GM19455 (cell line): ENCODE results near the gene TNRC6B.
"Not testable (repeated sequence)": the region's sequence is repeated elsewhere in the genome, so short reads cannot be mapped to it uniquely, and the experiment has no call there.

Source experiments
- ATAC-seq: cut with Tn5 transposase; IDR thresholded peaks from one replicate; pipeline ENCODE4 v1.9.1; 2021; ENCODE audit not compliant: unreplicated experiment

The TNRC6B gene

DNA sequence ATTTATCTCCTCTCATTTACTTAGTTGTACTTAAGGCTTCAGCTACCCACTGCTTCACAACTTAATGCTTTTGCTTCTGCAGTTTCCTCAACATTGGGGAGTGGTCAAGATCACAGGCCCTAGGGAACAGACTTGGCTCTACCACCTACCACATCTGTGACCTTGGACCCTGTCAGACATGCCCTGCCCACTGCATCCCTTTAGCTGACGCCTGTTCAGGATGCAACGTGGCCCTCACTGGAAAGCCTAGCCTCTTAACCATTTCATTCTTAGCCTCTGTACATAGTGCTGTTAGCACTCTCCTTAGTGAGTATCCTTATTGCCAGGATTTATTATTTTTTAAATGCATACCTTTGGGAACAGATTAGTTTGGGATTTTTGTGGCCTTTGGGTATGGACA is 34.4 kb downstream of the TNRC6B start:
- no peak for ATAC-seq

DNA sequence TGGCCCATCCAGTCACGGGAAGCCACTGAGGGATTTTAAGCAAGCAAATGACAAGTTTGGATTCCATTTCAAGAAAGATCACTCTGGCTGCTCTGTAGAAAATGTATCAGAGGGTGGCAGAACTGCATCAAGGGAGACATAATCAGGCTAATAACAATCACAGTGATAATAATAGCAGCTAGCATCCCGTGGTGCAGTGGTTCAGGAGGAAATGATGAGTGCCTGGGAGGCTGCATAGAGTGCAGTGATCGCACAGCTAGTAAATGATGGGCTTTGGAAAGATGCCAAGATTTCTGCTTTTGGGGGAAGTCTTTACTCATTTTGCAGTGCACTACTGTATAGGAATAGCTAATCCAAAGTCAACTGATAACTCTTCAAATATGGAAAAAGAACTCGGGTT is 35.8 kb downstream of the TNRC6B start:
- no peak for ATAC-seq

DNA sequence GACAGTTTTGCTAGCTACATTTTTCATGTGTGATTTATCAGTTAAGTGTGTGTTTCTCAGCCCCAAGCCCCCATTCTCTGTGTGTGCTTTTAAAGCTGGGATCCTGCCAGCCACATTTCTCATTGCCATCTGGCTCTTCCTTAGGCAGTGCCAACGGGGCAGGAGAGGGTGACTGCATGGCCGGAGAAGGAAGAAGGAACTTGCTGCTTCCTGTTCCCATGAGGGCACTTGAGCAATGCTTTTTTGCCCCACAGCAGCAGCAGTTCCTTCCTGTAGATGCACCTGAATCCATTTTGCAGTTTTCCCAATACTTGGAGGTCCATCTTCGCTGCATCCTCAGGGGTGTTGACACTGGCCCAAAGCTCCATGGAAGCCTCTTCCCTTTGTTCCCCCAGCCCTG is 37.5 kb downstream of the TNRC6B start:
- ATAC-seq = no peak

DNA sequence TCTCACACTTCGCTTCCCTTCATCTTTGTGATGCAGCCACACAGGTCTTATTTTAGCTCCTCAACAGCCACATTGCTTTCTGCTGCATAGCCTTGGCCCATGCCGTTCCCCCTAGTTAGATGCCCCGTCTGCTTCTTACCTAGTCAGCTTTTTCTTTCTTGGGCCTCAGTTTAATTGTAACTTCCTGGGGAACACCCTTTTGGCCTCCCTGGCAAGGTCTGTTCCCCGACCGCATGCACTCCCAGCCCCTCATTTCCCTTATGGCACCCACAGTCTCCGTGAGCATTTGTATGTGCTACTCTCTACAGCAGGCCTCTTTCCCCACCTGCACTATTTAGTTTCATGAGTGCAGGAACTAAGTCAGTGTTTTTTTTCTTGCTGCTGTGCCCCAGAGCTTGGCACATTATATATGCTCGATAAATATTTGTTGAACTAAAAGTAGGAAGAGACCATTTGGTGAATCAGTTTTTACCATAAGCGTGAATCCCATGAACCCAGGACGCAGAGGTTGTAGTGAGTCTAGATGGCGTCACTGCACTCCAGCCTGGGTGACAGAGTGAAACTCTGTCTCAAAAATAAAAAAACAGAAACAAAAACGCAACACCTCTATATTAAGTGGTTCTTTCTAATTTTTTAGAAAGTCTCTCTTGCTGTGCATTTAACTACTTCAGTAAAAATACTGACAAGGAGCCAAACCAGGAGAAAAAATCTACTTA is 38.5 kb downstream of the TNRC6B start:
- ATAC-seq = no peak

DNA sequence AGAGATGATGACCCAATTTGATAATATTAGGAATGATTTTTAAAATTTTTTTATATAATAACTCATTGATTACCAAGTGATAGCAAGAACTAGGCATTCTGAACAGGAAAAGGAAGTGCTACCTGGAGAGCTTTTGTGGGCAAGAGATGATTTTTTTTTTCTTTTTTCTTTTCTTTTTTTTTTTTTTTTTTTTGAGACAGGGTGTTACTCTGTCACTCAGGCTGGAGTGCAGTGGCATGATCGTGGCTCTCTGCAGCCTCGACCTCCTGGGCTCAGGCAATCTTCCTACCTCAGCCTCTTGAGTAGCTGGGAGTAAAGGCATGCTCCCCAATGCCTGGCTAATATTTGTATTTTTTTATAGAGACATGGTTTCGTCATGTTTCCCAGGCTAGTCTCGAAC is 40.4 kb downstream of the TNRC6B start:
- ATAC-seq = no peak

DNA sequence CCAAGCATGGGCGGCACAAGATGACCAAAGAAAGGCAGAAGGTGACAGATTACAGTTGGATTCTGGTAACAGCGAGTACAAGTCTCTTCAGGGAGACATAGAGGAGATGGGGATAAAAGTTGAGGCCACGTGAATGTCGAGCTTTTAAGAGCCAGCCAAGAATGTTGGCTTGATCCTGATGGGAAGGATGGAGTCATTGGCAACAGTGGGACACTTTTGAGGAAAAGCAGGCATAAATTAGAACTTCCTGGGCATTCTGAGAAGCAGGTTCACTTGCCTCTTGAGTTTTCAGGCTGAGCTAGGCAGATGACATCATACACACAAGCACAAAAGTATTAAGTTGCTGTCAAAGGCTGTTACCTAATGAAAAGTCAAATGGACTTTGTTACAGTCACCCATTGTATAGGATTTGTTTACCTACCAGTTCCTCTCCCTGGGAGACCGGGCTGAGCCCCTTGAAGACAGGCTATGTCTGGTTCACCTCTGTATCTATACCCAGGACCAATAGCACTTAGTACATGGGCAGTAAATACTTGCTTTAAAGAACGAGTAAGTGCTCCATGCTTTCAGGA is 41.1 kb downstream of the TNRC6B start:
- no peak for ATAC-seq

DNA sequence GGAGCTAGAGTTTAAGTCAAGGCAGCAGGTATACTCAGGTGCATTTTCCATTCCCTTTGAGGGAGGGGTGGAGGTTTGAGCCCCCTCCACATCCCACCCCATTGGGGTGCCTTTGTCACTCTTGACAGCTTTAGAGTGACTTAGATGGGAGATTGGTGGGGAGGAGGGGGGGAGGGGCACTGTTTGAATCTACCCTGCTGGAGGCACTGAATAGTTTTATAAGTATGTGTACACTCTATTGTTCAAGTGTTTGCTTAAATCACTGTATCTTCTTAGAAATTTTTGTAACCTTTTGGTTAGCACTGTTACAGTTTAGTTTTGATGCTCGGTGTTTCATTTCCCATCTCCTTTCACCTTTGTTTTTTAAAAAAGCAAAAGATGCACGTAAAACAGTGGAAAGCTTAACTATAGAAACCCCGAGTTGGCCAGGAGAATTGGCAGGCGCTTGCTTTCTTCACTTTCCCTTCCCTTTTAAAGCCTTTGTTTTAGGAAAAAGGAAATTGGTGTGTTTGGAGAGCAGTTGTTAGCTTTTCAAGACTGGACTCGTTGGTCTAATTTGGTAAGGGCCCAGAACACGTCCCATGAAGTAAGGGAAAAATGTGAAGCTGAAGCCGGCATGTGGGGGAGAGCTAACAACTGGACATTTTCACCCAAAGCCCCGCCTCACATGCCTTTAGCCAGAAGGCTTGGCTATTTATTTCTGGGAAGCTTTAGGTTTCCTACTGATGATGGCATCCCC is 42.8 kb downstream of the TNRC6B start:
- ATAC-seq = no peak

DNA sequence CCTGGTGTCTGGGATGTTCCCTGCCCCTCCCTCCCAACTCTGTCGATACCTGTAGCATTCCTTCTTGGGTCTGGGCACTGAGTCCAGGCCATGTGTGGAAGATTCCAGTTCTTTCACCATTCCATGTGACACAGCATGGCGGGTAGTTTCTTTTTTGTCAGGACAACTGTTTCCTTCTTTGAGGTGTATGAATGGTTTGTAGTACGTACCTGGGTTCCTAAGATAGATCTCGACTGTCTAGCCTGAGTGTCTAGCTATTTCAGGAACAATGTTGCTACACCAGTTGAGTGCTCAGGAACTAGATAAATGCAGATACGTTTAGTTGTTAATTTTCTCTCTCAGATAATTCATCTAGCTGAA is 43.3 kb downstream of the TNRC6B start:
- ATAC-seq = no peak

DNA sequence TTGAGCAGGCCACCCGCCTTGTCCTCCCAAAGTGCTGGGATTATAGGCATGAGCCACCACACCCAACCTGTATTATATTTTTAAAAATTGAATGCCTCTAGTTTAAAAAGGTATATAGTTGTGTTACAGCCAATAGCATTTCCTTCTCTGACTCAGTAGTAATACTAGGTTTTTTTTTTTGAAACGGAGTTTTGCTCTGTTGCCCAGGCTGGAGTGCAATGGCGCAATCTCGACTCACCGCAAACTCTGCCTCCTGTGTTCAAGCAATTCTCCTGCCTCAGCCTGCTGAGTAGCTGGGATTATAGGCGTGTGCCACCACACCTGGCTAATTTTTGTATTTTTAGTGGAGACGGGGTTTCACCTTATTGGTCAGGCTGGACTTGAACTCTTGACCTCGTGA is 45.3 kb downstream of the TNRC6B start:
- ATAC-seq = not testable (repeated sequence)

DNA sequence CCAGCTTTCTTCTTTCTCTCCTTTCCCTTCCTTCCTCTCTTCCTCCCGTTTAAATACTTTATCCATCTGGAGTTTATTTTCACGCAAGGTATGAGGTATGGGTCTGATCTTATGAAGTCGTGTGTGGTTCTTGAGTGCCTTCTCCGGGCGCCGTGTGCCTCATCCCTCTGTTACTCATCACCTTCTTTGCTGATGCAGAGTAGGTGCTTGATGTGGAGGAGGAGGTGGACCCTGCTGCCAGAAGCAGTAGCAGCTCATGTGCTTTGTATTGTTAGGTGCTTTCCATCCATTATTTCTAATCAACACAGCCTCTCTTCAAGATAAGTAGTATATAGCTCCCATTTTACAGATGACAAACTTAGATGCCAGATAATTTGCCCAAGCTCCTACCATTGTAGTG is 47.0 kb downstream of the TNRC6B start:
- no peak for ATAC-seq

DNA sequence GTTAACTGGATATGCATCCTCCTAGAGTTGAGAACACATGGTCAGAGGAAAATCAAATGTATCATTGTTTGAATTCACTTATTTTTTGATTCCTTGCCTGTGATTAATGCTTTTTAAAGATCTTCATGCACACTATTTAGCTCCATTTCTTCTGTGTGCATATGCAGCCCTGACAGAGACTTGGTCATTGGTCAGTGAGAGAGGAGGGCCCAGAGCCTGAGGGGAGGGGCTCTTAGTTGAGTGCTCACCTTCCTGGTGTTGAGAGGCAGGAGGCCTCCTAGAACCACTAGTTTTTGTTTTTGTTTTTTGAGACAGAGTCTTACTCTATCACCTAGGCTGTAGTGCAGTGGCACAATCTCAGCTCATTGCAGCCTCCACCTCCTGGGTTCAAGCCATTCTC is 48.9 kb downstream of the TNRC6B start:
- no peak for ATAC-seq

DNA sequence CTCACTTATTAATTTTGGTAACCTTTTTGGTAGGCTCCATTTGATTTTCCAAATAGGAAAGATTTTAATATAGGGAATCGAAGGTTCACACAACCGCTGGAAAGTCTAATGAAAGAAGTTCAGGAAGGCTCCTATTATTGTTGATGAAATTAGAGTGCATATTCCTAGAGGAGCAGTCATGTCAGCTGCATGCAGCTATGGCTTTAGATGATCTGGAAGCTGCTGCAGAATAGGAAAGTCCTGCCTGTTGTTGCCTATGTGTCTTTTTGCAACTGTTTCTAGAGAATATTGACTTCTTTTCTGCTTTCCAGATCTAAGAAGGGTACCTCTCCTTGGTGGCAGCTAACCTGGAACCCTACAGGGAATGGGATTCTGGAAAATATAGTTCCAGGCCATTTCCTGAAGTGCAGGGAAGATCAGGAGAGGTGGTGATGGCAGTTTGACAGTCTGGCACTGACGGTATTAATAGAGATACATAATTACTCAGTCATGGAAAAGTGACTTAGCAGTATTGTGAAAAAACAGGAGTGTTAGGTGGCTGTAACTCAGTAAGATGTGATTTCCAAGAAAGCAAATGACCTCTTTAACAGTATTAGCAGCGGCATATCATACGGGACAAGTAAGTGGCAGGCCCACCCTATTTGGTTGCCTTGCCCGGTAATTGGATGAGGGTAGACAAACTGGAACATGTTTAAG is 54.0 kb downstream of the TNRC6B start:
- ATAC-seq = no peak

DNA sequence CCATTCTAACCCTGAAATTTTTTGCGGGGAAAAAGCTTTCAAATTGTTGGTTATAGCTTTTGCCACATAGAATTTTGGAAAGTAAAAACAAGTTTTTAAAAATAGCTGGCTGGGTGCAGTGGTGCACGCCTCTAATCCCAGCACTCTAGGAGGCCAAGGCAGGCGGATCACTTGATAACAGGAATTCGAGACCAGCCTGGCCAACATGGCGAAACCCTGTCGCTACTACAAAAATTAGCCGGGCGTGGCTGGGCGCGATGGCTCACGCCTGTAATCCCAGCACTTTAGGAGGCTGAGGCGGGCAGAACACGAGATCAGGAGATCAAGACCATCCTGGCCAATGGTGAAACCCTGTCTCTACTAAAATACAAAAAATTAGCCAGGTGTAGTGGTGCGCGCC is 54.9 kb downstream of the TNRC6B start:
- no peak for ATAC-seq

DNA sequence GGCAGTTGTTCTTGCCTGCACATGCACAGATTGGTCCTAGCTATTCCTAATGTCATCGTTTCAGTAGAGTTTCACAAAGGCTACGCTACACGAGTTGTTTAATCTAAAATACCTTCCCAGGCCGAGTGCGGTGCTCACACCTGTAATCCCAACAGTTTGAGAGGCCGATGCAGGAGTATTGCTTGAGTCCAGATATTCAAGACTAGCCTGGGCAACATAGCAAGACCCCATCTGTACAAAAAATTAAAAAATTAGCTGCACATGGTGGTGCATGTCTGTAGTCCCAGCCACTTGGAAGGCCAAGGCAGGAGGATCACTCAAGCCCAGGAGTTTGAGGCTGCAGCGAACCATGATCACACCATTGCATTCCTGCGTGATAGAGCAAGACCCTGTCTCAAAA is 56.2 kb downstream of the TNRC6B start:
- no peak for ATAC-seq

DNA sequence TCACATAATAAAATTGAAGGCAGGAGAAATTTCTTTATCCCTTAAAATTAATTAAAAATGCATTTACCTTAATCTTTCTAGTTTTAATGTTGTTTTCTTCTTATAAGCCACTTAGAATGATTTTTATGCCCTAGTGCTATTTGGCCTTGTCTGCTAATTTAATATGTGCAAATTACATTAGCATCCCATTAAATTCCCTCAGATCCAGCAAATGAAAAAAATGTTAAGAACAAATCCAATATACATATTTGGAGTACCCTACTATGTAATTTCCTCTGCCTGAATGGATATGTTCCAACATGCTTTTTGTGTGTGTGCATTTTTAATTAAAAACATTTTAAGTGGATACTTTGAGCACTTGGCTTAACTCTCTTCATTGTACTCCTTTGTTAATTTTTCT is 56.9 kb downstream of the TNRC6B start:
- no peak for ATAC-seq

DNA sequence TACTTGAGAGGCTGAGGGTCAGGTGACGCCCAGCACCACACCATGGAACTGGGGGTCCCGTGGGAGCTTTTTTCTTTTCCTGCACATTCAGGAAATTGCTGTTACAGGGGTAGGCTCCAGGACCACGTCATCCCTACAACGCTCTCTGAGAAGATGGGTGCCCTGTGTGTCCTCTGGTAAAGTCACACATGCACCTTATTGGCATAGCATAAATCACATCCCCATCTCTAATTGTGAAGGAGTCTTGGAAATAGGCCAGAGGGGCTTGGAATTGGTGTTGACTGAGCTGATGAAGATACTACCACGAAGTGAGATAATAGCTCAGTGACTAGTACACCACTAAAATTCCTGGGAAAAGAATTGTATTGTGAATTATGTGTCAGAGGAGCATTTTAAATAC is 57.6 kb downstream of the TNRC6B start:
- ATAC-seq = no peak

DNA sequence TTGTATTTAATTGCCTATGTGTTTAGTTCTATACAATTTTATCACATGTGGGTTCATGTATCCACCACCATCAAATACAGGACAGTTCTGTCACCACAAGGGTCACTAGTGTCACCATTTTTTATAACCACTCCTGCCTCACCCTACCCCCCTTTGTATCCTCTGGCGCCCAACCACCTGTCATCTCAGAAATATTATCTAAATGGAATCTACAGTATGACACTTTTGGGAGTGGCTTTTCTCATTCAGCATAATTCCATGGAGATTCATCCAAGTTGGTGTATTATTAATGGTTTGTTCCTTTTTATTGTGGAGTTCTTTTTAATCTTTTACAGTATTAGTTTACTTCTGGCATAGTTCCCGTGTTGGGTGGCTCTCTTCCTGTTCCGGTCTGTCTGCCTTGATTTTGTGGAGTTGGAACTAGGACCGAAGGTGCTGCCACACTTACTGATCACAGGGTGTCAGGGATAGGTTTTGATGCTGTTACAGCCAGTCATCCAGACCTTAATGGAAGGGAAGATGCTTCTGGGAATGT is 58.5 kb downstream of the TNRC6B start:
- no peak for ATAC-seq

DNA sequence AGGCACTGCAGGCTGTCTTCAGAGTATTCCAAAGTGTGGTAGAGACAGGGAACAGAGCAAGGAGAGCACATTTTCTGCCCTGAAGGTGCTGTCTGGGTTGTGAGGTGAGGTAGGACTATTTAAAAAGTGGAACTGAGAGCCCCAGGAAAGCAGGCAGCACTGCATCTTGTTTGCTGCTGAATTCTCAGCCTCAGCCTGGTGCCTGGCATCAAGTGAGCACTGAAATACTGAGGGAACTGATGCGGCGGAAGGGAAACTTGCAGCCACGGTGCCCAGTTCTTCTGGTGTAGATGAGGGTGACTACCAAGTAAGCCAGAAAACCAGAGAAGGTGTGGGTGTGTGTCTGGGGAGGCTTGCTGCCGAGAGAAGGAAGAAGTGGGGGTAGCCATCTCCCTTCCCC is 59.5 kb downstream of the TNRC6B start:
- ATAC-seq = no peak

DNA sequence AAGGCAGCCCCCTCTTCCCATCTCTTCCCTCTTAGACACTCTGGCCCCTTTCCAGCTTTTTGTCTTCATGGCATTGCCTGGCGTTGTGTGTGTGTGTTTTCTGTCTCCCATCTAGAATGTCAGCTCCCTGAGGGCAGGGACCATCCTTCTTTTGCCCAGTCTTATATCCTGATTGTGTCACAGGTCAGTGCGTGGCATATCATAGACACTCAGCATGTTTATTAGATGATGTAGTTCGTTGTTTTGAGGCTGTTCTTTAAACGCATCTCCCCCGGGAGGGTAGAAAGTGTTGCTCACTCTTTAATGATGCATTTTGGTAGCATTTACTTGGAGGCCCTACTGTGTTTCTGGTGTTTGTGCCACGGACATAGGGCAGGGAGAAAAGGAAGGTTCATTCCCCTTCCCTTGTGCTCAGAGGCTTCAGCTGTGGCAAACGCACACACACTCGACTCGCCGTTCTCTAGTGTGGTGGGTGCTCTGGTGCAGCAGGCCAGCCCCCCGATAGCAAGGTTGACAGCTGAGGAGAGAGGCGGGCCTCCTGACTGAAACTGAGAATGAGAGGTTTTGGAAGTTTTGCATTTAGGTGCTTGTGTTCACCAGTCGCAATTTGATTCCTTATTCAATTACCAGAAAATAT is 60.2 kb downstream of the TNRC6B start:
- ATAC-seq = no peak

DNA sequence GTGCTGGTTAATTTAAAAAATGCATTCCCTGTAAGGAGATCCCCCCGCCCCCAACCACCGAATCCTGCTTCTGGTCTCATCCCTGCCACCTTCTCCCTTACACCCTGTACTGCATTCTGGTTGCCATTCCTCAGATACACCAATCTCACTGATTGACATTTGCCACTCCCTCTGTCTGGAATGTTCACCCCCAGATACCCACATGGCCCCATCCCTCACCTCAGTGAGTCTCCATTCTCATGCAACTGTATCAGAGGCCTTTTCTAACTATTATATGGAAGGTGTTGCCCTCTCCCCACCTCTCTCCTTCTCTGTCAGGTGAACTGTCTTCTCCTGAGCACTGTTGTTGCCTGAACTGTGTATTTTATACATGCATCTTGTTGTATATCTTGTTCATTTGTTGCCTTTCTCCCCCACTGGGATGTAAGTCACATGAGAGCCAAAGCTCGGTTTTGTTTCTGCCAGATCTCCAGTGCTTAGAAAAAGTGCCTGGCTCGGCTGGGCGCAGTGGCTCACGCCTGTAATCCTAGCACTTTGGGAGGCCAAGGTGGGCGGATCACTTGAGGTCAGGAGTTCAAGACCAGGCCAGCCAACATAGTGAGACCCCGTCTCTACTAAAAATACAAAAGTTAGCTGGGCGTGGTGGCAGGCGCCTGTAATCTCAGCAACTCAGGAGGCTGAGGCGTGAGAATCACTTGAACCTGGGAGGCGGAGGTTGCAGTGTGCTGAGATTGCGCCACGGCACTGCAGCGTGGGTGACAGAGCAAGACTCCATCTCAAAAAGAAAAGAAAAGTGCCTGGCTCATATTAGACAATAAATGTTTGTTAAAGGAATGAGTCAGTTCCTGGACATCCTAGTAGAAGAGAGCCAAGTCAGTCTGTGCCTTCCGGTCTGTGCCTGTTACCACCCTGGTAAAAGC is 61.0 kb downstream of the TNRC6B start:
- no peak for ATAC-seq
